WI38 (cell line): ENCODE data around the gene KRTAP5-3.
"Not testable (repeated sequence)": the region's sequence is repeated elsewhere in the genome, so short reads cannot be mapped to it uniquely, and the experiment has no call there.

Experiments
- H3K4me3 ChIP-seq: 2 replicates; pipeline ENCODE4 v1.5.1; 2011; ENCODE audit warnings: low read depth, mild to moderate bottlenecking, control low read depth, low read length
- CTCF ChIP-seq: IDR thresholded peaks from 2 replicates; pipeline ENCODE4 v1.5.1; 2012; ENCODE audit warnings: low read depth, mild to moderate bottlenecking, control low read depth, low read length

KRTAP5-3 gene

GRCh38 chr11:1604711-1605110 is 3.6 kb downstream of the KRTAP5-3 start:
- no peak for TF ChIP-seq CTCF
- no peak overlapping the region for H3K4me3 ChIP-seq

- H3K4me3 ChIP-seq = no peak overlapping the region
- no peak for TF ChIP-seq CTCF
Observed at GRCh38 chr11:1604181-1604580, 4.1 kb downstream of the KRTAP5-3 start.

- no peak overlapping the region for H3K4me3 ChIP-seq
- TF ChIP-seq CTCF = no peak
Observed at GRCh38 chr11:1603629-1604028, 4.6 kb downstream of the KRTAP5-3 start.

GRCh38 chr11:1601663-1602062 is 6.6 kb downstream of the KRTAP5-3 start:
- H3K4me3 ChIP-seq = not testable (repeated sequence)

DNA sequence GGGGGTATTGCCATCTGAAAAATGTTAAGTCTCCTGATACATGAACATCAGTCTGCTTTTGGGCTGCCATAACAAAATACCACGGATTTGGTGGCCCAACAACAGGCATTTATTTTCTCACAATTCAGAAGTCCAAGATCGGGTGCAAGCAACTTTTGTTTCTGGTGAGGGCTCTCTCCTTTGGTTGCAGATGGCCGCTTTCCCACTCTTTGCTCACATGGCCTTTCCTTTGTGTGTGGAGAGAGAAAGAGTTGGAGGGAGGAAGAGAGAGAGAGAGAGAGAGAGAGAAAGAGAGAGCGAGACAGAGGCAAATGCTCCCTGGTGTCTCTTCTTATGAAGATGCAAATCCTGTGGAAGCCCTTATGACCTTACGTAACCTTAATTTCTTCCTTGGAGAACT is 7.6 kb downstream of the KRTAP5-3 start:
- TF ChIP-seq CTCF = no peak
- H3K4me3 ChIP-seq = no peak overlapping the region

- no peak for TF ChIP-seq CTCF
- H3K4me3 ChIP-seq = no peak overlapping the region
Observed at GRCh38 chr11:1598816-1599215, 9.4 kb downstream of the KRTAP5-3 start.

GRCh38 chr11:1598406-1598805 is 9.9 kb downstream of the KRTAP5-3 start:
- not testable (repeated sequence) for H3K4me3 ChIP-seq

- no peak for TF ChIP-seq CTCF
- H3K4me3 ChIP-seq = no peak within 1 kb of the TSS
Observed at GRCh38 chr11:1597994-1598380, 10.3 kb downstream of the KRTAP5-3 start, which contains the start of gene KRTAP5-2. KRTAP5-2 (minus strand) TSS chr11:1598294; CDS start chr11:1598250, 44 bp downstream.
